Small intestine (tissue), 7 donors: Measurements from ENCODE around the gene LILRB3. TPM values are rescaled to one million over a fixed set of nuclear protein-coding genes. Genes with fewer than 3 reads are reported as not detected.
A peak's percentile ranks its signal among the peaks of the same experiment; 100 is the strongest.
"Not testable (repeated sequence)": the region's sequence is repeated elsewhere in the genome, so short reads cannot be mapped to it uniquely, and the experiment has no call there.

Experiments
- DNase-seq, 2 donors: peaks; one replicate each; pipeline versions ENCODE4 v3.0.0 to v3.0.0-alpha.2; 2013
- FAIRE-seq: peaks from 2 replicates; lab custom pipeline; 2012; peaks lifted over from hg19 to GRCh38; lab: Jason Lieb, UNC
- H3K27ac ChIP-seq, 3 donors: one replicate each; pipeline ENCODE4 v1.5.1; 2013; ENCODE audit warnings: low read length in 2 of 3, mild to moderate bottlenecking in 2 of 3, control low read depth in 1 of 3, inconsistent platforms in 1 of 3, low read depth in 1 of 3, moderate library complexity in 1 of 3
- H3K27me3 ChIP-seq, 3 donors: one replicate each; pipeline ENCODE4 v1.6.1; 2013; ENCODE audit warnings: low read length in 3 of 3, inconsistent platforms in 1 of 3; ENCODE audit not compliant: control insufficient read depth in 3 of 3, insufficient read depth in 3 of 3
- H3K36me3 ChIP-seq, 3 donors: one replicate each; pipeline ENCODE4 v1.6.1; 2013; ENCODE audit warnings: low read length in 3 of 3, inconsistent platforms in 1 of 3, low read depth in 1 of 3, mild to moderate bottlenecking in 1 of 3, moderate library complexity in 1 of 3; ENCODE audit not compliant: control insufficient read depth in 3 of 3, insufficient read depth in 2 of 3
- H3K4me1 ChIP-seq, 3 donors: one replicate each; pipeline ENCODE4 v1.6.1; 2013; ENCODE audit warnings: low read length in 2 of 3, inconsistent platforms in 1 of 3, low read depth in 1 of 3, mild to moderate bottlenecking in 1 of 3, moderate library complexity in 1 of 3; ENCODE audit not compliant: control insufficient read depth in 3 of 3, insufficient read depth in 2 of 3
- H3K4me3 ChIP-seq, 3 donors: one replicate each; pipeline ENCODE4 v1.5.1; 2013; ENCODE audit warnings: low read length in 3 of 3, control low read depth in 1 of 3, inconsistent platforms in 1 of 3, low read depth in 1 of 3, mild to moderate bottlenecking in 1 of 3, moderate library complexity in 1 of 3
- H3K9me3 ChIP-seq, 2 donors: one replicate each; pipeline ENCODE4 v1.6.1; 2013; ENCODE audit warnings: low read depth in 1 of 2, low read length in 1 of 2; ENCODE audit not compliant: control insufficient read depth in 2 of 2, insufficient read depth in 1 of 2
- WGBS, 3 donors: extraction: QIAGEN DNeasy Blood & Tissue Kit; methylation state at CpG; one replicate each; pipeline ENCODE4 v1.1.7; 2013; 5-methylcytosine and 5-hydroxymethylcytosine counted together
- polyA plus RNA-seq, 4 donors: library from polyadenylated mRNA; stranded (reverse) in 3 of 4; unstranded in 1 of 4; fragments of 200-250 nt in 3 of 4; fragments of 120-200 nt in 1 of 4; gene quantifications; one replicate each; pipeline versions ENCODE4 v1.2.1 to v1.2.3, GENCODE V29; 2013
- donor health status: healthy with polysubstance abuse.
- donor health status: control.
- donor health status: control.
- donor health status: Bipolar disorder and iron deficiency.
- donor health status: healthy.

The LILRB3 gene
- polyA plus RNA-seq, 4 donors: 0.45 to 3.6 (median 1.4) TPM

- H3K9me3 ChIP-seq, H3K27ac ChIP-seq, H3K4me3 ChIP-seq, FAIRE-seq, H3K36me3 ChIP-seq, H3K27me3 ChIP-seq, DNase-seq, H3K4me1 ChIP-seq: not testable (repeated sequence)
- 64 to 72% (median 64%) methylated on average over 13 to 14 of the region's 21 CpGs for WGBS, 3 donors
These were observed 16.9 kb upstream of the LILRB3 start for GRCh38 chr19:54239491-54240371.

- no peaks in the 10 kb centered on the region for H3K36me3 ChIP-seq
- WGBS, 3 donors: 17 to 84% (median 51%) methylated on average over 5 of the region's 5 CpGs
- H3K27me3 ChIP-seq: peaks cover 0 to 6% (median 0%) of the 10 kb centered on the region in 3 donors
- H3K9me3 ChIP-seq: no peaks in the 10 kb centered on the region
- H3K4me1 ChIP-seq: peaks cover 0 to 9% (median 0%) of the 10 kb centered on the region in 3 donors
- no peak overlapping the region for H3K27ac ChIP-seq
- FAIRE-seq: no peak
- no peak overlapping the region for H3K4me3 ChIP-seq
- no peak for DNase-seq
These were observed 11.1 kb upstream of the LILRB3 start for GRCh38 chr19:54233941-54234340.

GRCh38 chr19:54231077-54231931 lies 8.5 kb upstream of the LILRB3 start:
- DNase-seq (peak; percentile 88 to 90), FAIRE-seq (no peak)
- Histone ChIP-seq H3K27me3 (peaks cover 0 to 6% (median 1%) of the 10 kb centered on the region in 3 donors), H3K4me1 (peaks cover 0 to 9% (median 0%) of the 10 kb centered on the region in 3 donors), H3K27ac (no peak overlapping the region), H3K4me3 (no peak overlapping the region), H3K9me3 (no peaks in the 10 kb centered on the region), H3K36me3 (no peaks in the 10 kb centered on the region)
- 7 to 16% (median 11%) methylated on average over 21 of the region's 21 CpGs for WGBS, 3 donors

GRCh38 chr19:54230031-54230430 lies 7.2 kb upstream of the LILRB3 start:
- no peak for DNase-seq
- Histone ChIP-seq H3K9me3 (no peaks in the 10 kb centered on the region), H3K4me3 (no peak overlapping the region), H3K27ac (no peak overlapping the region), H3K36me3 (no peaks in the 10 kb centered on the region), H3K4me1 (peaks cover 0 to 9% (median 0%) of the 10 kb centered on the region in 3 donors), H3K27me3 (peaks cover 0 to 9% (median 1%) of the 10 kb centered on the region in 3 donors)
- FAIRE-seq: no peak
- WGBS, 3 donors: 65 to 81% (median 71%) methylated on average over 7 of the region's 7 CpGs

GRCh38 chr19:54229146-54229545 lies 6.3 kb upstream of the LILRB3 start:
- Histone ChIP-seq H3K9me3 (no peaks in the 10 kb centered on the region), H3K36me3 (no peaks in the 10 kb centered on the region), H3K27ac (no peak overlapping the region), H3K4me3 (no peak overlapping the region), H3K4me1 (peaks cover 0 to 9% (median 0%) of the 10 kb centered on the region in 3 donors), H3K27me3 (peaks cover 0 to 9% (median 1%) of the 10 kb centered on the region in 3 donors)
- WGBS, 3 donors: 83 to 89% (median 88%) methylated on average over 8 of the region's 8 CpGs
- DNase-seq: no peak
- no peak for FAIRE-seq

GRCh38 chr19:54224619-54225018 lies 1.8 kb upstream of the LILRB3 start:
- WGBS, 3 donors: 69 to 83% (median 73%) methylated on average over 8 to 10 of the region's 10 CpGs
- not testable (repeated sequence) for H3K27ac ChIP-seq, H3K27me3 ChIP-seq, H3K4me1 ChIP-seq, DNase-seq, FAIRE-seq, H3K36me3 ChIP-seq, H3K4me3 ChIP-seq, H3K9me3 ChIP-seq

GRCh38 chr19:54223937-54224281 lies 1.1 kb upstream of the LILRB3 start:
- not testable (repeated sequence) for H3K4me3 ChIP-seq, H3K27me3 ChIP-seq, H3K4me1 ChIP-seq, H3K27ac ChIP-seq, H3K36me3 ChIP-seq, H3K9me3 ChIP-seq, DNase-seq, FAIRE-seq
- WGBS, 3 donors: 47 to 59% (median 54%) methylated on average over 4 to 5 of the region's 5 CpGs

- not testable (repeated sequence) for H3K4me3 ChIP-seq, H3K27ac ChIP-seq, H3K9me3 ChIP-seq, H3K27me3 ChIP-seq, H3K4me1 ChIP-seq, H3K36me3 ChIP-seq, DNase-seq, FAIRE-seq
- 39 to 51% (median 46%) methylated on average over 14 of the region's 14 CpGs for WGBS, 3 donors
These were observed 600 bp upstream of the LILRB3 start for GRCh38 chr19:54223277-54223936.
